ENCODE data around the gene TCF4. TPM values are rescaled to one million over a fixed set of nuclear protein-coding genes. Genes with fewer than 3 reads are reported as not detected.

TCF4 gene
- total RNA-seq, 1 donor from 2014 or later: 199 TPM

GRCh38 chr18:55376387-55376786 lies 211.6 kb downstream of the TCF4 start:
- Mint-ChIP-seq H3K27ac (ENCODE audit: unreplicated experiment) (no peak overlapping the region), H3K4me1 (ENCODE audit: low read depth, unreplicated experiment) (no peaks in the 10 kb centered on the region), H3K9me3 (ENCODE audit: unreplicated experiment) (peaks cover 2% of the 10 kb centered on the region), H3K4me3 (ENCODE audit: unreplicated experiment) (no peak overlapping the region), H3K27me3 (ENCODE audit: unreplicated experiment) (peaks cover 5% of the 10 kb centered on the region), H3K36me3 (ENCODE audit: unreplicated experiment) (no peaks in the 10 kb centered on the region)
- no peak for DNase-seq
- TF ChIP-seq CTCF (IDR thresholded peaks at IDR 0.05; ENCODE audit: partially characterized antibody, unreplicated experiment): no peak

GRCh38 chr18:55375930-55376329 lies 212.1 kb downstream of the TCF4 start:
- H3K27ac Mint-ChIP-seq (ENCODE audit: unreplicated experiment): no peak overlapping the region
- H3K4me3 Mint-ChIP-seq (ENCODE audit: unreplicated experiment): no peak overlapping the region
- H3K4me1 Mint-ChIP-seq (ENCODE audit: low read depth, unreplicated experiment): no peaks in the 10 kb centered on the region
- DNase-seq: no peak
- H3K9me3 Mint-ChIP-seq (ENCODE audit: unreplicated experiment): peaks cover 2% of the 10 kb centered on the region
- H3K27me3 Mint-ChIP-seq (ENCODE audit: unreplicated experiment): peaks cover 5% of the 10 kb centered on the region
- no peaks in the 10 kb centered on the region for H3K36me3 Mint-ChIP-seq (ENCODE audit: unreplicated experiment)
- no peak for TF ChIP-seq CTCF (IDR thresholded peaks at IDR 0.05; ENCODE audit: partially characterized antibody, unreplicated experiment)

- Mint-ChIP-seq H3K27me3 (ENCODE audit: unreplicated experiment) (peaks cover 5% of the 10 kb centered on the region), H3K36me3 (ENCODE audit: unreplicated experiment) (no peaks in the 10 kb centered on the region), H3K4me3 (ENCODE audit: unreplicated experiment) (no peak overlapping the region), H3K27ac (ENCODE audit: unreplicated experiment) (no peak overlapping the region), H3K4me1 (ENCODE audit: low read depth, unreplicated experiment) (no peaks in the 10 kb centered on the region), H3K9me3 (ENCODE audit: unreplicated experiment) (peaks cover 2% of the 10 kb centered on the region)
- no peak for TF ChIP-seq CTCF (IDR thresholded peaks at IDR 0.05; ENCODE audit: partially characterized antibody, unreplicated experiment)
- no peak for DNase-seq
These were observed 213.3 kb downstream of the TCF4 start for GRCh38 chr18:55374741-55375140.

- H3K36me3 Mint-ChIP-seq (ENCODE audit: unreplicated experiment): no peaks in the 10 kb centered on the region
- no peak for DNase-seq
- H3K9me3 Mint-ChIP-seq (ENCODE audit: unreplicated experiment): peaks cover 4% of the 10 kb centered on the region
- peaks cover 2% of the 10 kb centered on the region for H3K4me1 Mint-ChIP-seq (ENCODE audit: low read depth, unreplicated experiment)
- H3K27ac Mint-ChIP-seq (ENCODE audit: unreplicated experiment): no peak overlapping the region
- no peak for TF ChIP-seq CTCF (IDR thresholded peaks at IDR 0.05; ENCODE audit: partially characterized antibody, unreplicated experiment)
- H3K27me3 Mint-ChIP-seq (ENCODE audit: unreplicated experiment): peaks cover 3% of the 10 kb centered on the region
- no peak overlapping the region for H3K4me3 Mint-ChIP-seq (ENCODE audit: unreplicated experiment)
These were observed 215.8 kb downstream of the TCF4 start for GRCh38 chr18:55372209-55372608.

- H3K4me1 Mint-ChIP-seq (ENCODE audit: low read depth, unreplicated experiment): peaks cover 2% of the 10 kb centered on the region
- no peak for DNase-seq
- H3K4me3 Mint-ChIP-seq (ENCODE audit: unreplicated experiment): no peak overlapping the region
- no peak overlapping the region for H3K27ac Mint-ChIP-seq (ENCODE audit: unreplicated experiment)
- TF ChIP-seq CTCF (IDR thresholded peaks at IDR 0.05; ENCODE audit: partially characterized antibody, unreplicated experiment): no peak
- no peaks in the 10 kb centered on the region for H3K27me3 Mint-ChIP-seq (ENCODE audit: unreplicated experiment)
- peaks cover 4% of the 10 kb centered on the region for H3K9me3 Mint-ChIP-seq (ENCODE audit: unreplicated experiment)
- H3K36me3 Mint-ChIP-seq (ENCODE audit: unreplicated experiment): no peaks in the 10 kb centered on the region
These were observed 217.1 kb downstream of the TCF4 start for GRCh38 chr18:55370936-55371335.
